HG02642 (cell line): Measurements from ENCODE around the gene PEMT.
A peak's percentile ranks its signal among the peaks of the same experiment; 100 is the strongest.
"Not testable (repeated sequence)": the region's sequence is repeated elsewhere in the genome, so short reads cannot be mapped to it uniquely, and the experiment has no call there.

Source experiments
- ATAC-seq: cut with Tn5 transposase; IDR thresholded peaks from one replicate; pipeline ENCODE4 v1.9.1; 2021; ENCODE audit warnings: mild to moderate bottlenecking; ENCODE audit not compliant: unreplicated experiment, poor library complexity

Gene PEMT

GRCh38 chr17:17493986-17494466, 97.5 kb downstream of the PEMT start:
- ATAC-seq, result no peak

- ATAC-seq, result no peak
Observed at GRCh38 chr17:17493249-17493985, 98.1 kb downstream of the PEMT start.

- no peak for ATAC-seq
Observed at GRCh38 chr17:17492571-17492970, 98.9 kb downstream of the PEMT start.

GRCh38 chr17:17492085-17492484, 99.4 kb downstream of the PEMT start:
- ATAC-seq, result no peak

- ATAC-seq, result no peak
Observed at GRCh38 chr17:17491546-17491988, 99.9 kb downstream of the PEMT start.

- ATAC-seq, result no peak
Observed at GRCh38 chr17:17491031-17491471, 100.5 kb downstream of the PEMT start.

GRCh38 chr17:17487998-17488397, 103.5 kb downstream of the PEMT start:
- no peak for ATAC-seq

GRCh38 chr17:17486416-17486815, 105.1 kb downstream of the PEMT start:
- not testable (repeated sequence) for ATAC-seq

- no peak for ATAC-seq
Observed at GRCh38 chr17:17485420-17485819, 106.1 kb downstream of the PEMT start.

GRCh38 chr17:17484451-17484899, 107.0 kb downstream of the PEMT start:
- no peak for ATAC-seq

- ATAC-seq, result no peak
Observed at GRCh38 chr17:17481860-17482259, 109.6 kb downstream of the PEMT start.

- ATAC-seq, result no peak
Observed at GRCh38 chr17:17480593-17481148, 110.8 kb downstream of the PEMT start.

- no peak for ATAC-seq
Observed at GRCh38 chr17:17479209-17479608, 112.3 kb downstream of the PEMT start.

- peak; percentile 92 for ATAC-seq
Observed at GRCh38 chr17:17476865-17477467, 114.5 kb downstream of the PEMT start, which contains the start of gene MED9. TSS of gene MED9 (plus strand) at chr17:17477000. CDS start at chr17:17477042, 42 bp downstream.

GRCh38 chr17:17474341-17474740, 117.2 kb downstream of the PEMT start:
- no peak for ATAC-seq

GRCh38 chr17:17472333-17472920, 119.1 kb downstream of the PEMT start:
- no peak for ATAC-seq

- no peak for ATAC-seq
Observed at GRCh38 chr17:17469996-17470395, 121.5 kb downstream of the PEMT start.

- no peak for ATAC-seq
Observed at GRCh38 chr17:17469358-17469757, 122.2 kb downstream of the PEMT start.

- no peak for ATAC-seq
Observed at GRCh38 chr17:17468217-17469010, 123.1 kb downstream of the PEMT start.

GRCh38 chr17:17467720-17468119, 123.8 kb downstream of the PEMT start:
- no peak for ATAC-seq
